Stimulated activated naive CD4-positive, alpha-beta T cell (primary cell): ENCODE measurements around the gene TMSB10.
"Not testable (repeated sequence)": the region's sequence is repeated elsewhere in the genome, so short reads cannot be mapped to it uniquely, and the experiment has no call there.

Experiments
- DNase-seq, 6 experiments: peaks; one replicate each; lab custom pipeline; 2025; lab: John Stamatoyannopoulos, UW

Gene TMSB10

GRCh38 chr2:84905181-84906107 lies at the start of gene TMSB10:
Gene TMSB10, plus strand, starts transcription at chr2:84905656.
- peak; percentile 85 to 97 (median 90) for DNase-seq

GRCh38 chr2:84855731-84856130 lies 49.7 kb upstream of the TMSB10 start:
- peak in 5 of 6 experiments; percentile 27 to 49 (median 36) for DNase-seq

GRCh38 chr2:84856787-84857186 lies 48.7 kb upstream of the TMSB10 start:
- peak in 2 of 6 experiments; percentile 23 to 31 for DNase-seq

- DNase-seq = no peak
Observed at GRCh38 chr2:84857566-84857965, 47.9 kb upstream of the TMSB10 start.

GRCh38 chr2:84858123-84858522 lies 47.3 kb upstream of the TMSB10 start:
- DNase-seq = no peak

- peak in 1 of 6 experiments; percentile 12 for DNase-seq
Observed at GRCh38 chr2:84858937-84859336, 46.5 kb upstream of the TMSB10 start.

- peak in 2 of 6 experiments; percentile 17 to 33 for DNase-seq
Observed at GRCh38 chr2:84861539-84861938, 43.9 kb upstream of the TMSB10 start.

GRCh38 chr2:84862006-84862405 lies 43.5 kb upstream of the TMSB10 start:
- DNase-seq = peak in 1 of 6 experiments; percentile 33

- DNase-seq = peak in 3 of 6 experiments; percentile 43 to 59 (median 58)
Observed at GRCh38 chr2:84865181-84865783, 40.2 kb upstream of the TMSB10 start.

GRCh38 chr2:84866122-84866521 lies 39.3 kb upstream of the TMSB10 start:
- no peak for DNase-seq

- DNase-seq = not testable (repeated sequence)
Observed at GRCh38 chr2:84868327-84868726, 37.1 kb upstream of the TMSB10 start.

GRCh38 chr2:84870306-84870705 lies 35.1 kb upstream of the TMSB10 start:
- DNase-seq = no peak

- not testable (repeated sequence) for DNase-seq
Observed at GRCh38 chr2:84872691-84873090, 32.8 kb upstream of the TMSB10 start.

GRCh38 chr2:84873350-84873749 lies 32.1 kb upstream of the TMSB10 start:
- DNase-seq = no peak

- peak in 2 of 6 experiments; percentile 37 to 43 for DNase-seq
Observed at GRCh38 chr2:84874381-84875212, 30.9 kb upstream of the TMSB10 start.

GRCh38 chr2:84875213-84875560 lies 30.3 kb upstream of the TMSB10 start:
- DNase-seq = no peak

GRCh38 chr2:84875619-84876018 lies 29.8 kb upstream of the TMSB10 start:
- DNase-seq = not testable (repeated sequence)

GRCh38 chr2:84876369-84876768 lies 29.1 kb upstream of the TMSB10 start:
- no peak for DNase-seq

GRCh38 chr2:84878459-84878858 lies 27.0 kb upstream of the TMSB10 start:
- peak in 1 of 6 experiments; percentile 24 for DNase-seq

GRCh38 chr2:84878896-84879583 lies 26.4 kb upstream of the TMSB10 start:
- DNase-seq = no peak

GRCh38 chr2:84879584-84880394 lies 25.7 kb upstream of the TMSB10 start:
- peak in 3 of 6 experiments; percentile 16 to 47 (median 33) for DNase-seq
